HepG2 (cell line): ENCODE results near the gene UBQLN4.

Experiments
- BORCS8-MEF2B ChIP-seq: sonication (generic); formaldehyde crosslinking; IDR thresholded peaks from 2 replicates; pipeline ENCODE4 v1.8.0; 2022; ENCODE audit warnings: mild to moderate bottlenecking, missing genetic modification reagents
- BRCA1 ChIP-seq: sonication (generic); formaldehyde crosslinking; IDR thresholded peaks from 2 replicates; pipeline ENCODE4 v1.4.0; 2020; ENCODE audit warnings: missing genetic modification reagents
- ESRRA ChIP-seq: sonication (generic); formaldehyde crosslinking; IDR thresholded peaks from 2 replicates; pipeline ENCODE4 v1.5.1; 2020; ENCODE audit warnings: mild to moderate bottlenecking, low read depth, missing genetic modification reagents
- FLYWCH1 ChIP-seq: sonication (generic); formaldehyde crosslinking; IDR thresholded peaks from 2 replicates; pipeline ENCODE4 v1.8.1; 2023; ENCODE audit warnings: mild to moderate bottlenecking, missing genetic modification reagents
- GABPA ChIP-seq, 2 experiments: IDR thresholded peaks; 2 replicates each; pipeline ENCODE4 v1.6.1; 2011 to 2016; ENCODE audit warnings: low read depth in 2 of 2, low read length in 1 of 2, missing biosample characterization in 1 of 2, missing genetic modification characterization in 1 of 2
- KLF16 ChIP-seq, 2 experiments: sonication (generic) in 1 of 2; formaldehyde crosslinking in 1 of 2; IDR thresholded peaks; 2 replicates each; pipeline versions ENCODE4 v1.6.1 to v1.8.0; 2016 to 2023; ENCODE audit warnings: missing genetic modification reagents in 2 of 2, missing compliant biosample characterization in 1 of 2
- PBX3 ChIP-seq: sonication (generic); formaldehyde crosslinking; IDR thresholded peaks from 2 replicates; pipeline ENCODE4 v1.8.1; 2023; ENCODE audit warnings: missing genetic modification reagents, inconsistent platforms, borderline replicate concordance
- POLR2AphosphoS5 ChIP-seq: IDR thresholded peaks from 2 replicates; pipeline ENCODE4 v1.6.1; 2012; ENCODE audit warnings: low read depth, low read length
- ZFX ChIP-seq: sonication (generic); formaldehyde crosslinking; IDR thresholded peaks from 2 replicates; pipeline ENCODE4 v1.4.0; 2020; ENCODE audit warnings: mild to moderate bottlenecking, low read depth, missing genetic modification reagents, moderate library complexity
- TF ChIP-seq, protein P1 (sequence below): sonication (generic); formaldehyde crosslinking; IDR thresholded peaks from 2 replicates; pipeline ENCODE4 v1.5.0; 2020; ENCODE audit warnings: mild to moderate bottlenecking, missing genetic modification reagents, moderate library complexity
- TF ChIP-seq, protein P2 (sequence below): sonication (generic); formaldehyde crosslinking; IDR thresholded peaks from 2 replicates; pipeline ENCODE4 v1.4.0; 2020; ENCODE audit warnings: low read depth, mild to moderate bottlenecking, missing genetic modification reagents

DNA sequence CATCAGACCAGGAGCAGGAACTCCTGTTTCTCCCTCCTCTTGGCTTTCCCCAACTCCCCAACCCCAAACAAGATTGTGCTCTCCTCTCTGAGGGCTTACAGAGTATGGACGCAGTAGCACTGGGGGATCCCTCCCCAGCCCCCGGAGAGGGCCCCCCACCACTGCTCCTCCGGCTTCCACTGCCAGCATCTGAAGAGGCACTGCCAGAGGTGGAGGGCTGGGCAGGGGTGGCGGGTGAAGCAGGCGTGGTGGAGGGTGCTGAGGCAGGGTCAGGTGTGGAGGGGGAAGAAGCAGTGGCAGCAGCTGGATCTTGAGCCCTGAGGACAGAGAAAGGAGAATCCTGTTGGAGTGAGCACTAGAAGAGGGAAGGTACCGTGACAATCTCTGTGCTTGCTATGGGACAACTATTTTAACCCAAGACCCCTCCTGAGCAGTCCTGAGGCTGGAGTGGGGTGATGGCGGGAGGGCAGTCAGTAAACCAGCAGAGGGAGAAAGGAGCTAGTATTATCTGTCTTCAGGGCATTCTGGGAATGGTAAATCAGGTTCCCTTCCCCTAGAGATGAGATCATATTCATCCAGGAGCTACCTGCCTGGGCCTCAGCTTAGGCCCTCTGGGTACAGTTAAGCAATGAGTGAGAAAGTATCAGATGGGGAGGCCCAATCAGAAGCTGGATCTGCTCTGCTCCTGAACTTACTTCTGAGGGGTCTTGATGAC is 2.4 kb downstream of the UBQLN4 start:
- TF ChIP-seq, protein P1, sequence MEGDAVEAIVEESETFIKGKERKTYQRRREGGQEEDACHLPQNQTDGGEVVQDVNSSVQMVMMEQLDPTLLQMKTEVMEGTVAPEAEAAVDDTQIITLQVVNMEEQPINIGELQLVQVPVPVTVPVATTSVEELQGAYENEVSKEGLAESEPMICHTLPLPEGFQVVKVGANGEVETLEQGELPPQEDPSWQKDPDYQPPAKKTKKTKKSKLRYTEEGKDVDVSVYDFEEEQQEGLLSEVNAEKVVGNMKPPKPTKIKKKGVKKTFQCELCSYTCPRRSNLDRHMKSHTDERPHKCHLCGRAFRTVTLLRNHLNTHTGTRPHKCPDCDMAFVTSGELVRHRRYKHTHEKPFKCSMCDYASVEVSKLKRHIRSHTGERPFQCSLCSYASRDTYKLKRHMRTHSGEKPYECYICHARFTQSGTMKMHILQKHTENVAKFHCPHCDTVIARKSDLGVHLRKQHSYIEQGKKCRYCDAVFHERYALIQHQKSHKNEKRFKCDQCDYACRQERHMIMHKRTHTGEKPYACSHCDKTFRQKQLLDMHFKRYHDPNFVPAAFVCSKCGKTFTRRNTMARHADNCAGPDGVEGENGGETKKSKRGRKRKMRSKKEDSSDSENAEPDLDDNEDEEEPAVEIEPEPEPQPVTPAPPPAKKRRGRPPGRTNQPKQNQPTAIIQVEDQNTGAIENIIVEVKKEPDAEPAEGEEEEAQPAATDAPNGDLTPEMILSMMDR = no peak
- TF ChIP-seq POLR2AphosphoS5 = no peak
- TF ChIP-seq FLYWCH1 = no peak
- TF ChIP-seq BORCS8-MEF2B (CRISPR knock-in tag) = no peak
- TF ChIP-seq ZFX (CRISPR knock-in tag) = no peak
- TF ChIP-seq BRCA1 = no peak
- TF ChIP-seq PBX3 (CRISPR knock-in tag) = no peak
- no peak for TF ChIP-seq ESRRA
- TF ChIP-seq, protein P2, sequence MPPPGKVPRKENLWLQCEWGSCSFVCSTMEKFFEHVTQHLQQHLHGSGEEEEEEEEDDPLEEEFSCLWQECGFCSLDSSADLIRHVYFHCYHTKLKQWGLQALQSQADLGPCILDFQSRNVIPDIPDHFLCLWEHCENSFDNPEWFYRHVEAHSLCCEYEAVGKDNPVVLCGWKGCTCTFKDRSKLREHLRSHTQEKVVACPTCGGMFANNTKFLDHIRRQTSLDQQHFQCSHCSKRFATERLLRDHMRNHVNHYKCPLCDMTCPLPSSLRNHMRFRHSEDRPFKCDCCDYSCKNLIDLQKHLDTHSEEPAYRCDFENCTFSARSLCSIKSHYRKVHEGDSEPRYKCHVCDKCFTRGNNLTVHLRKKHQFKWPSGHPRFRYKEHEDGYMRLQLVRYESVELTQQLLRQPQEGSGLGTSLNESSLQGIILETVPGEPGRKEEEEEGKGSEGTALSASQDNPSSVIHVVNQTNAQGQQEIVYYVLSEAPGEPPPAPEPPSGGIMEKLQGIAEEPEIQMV (CRISPR knock-in tag) = no peak
- TF ChIP-seq GABPA (IDR thresholded peaks at IDR 0.05; ENCODE audit: low read depth, low read length) = no peak
- TF ChIP-seq GABPA (CRISPR knock-in tag; IDR thresholded peaks at IDR 0.05; ENCODE audit: low read depth) = no peak
- TF ChIP-seq KLF16 (CRISPR knock-in tag; IDR thresholded peaks at IDR 0.05) = no peak
